ENCODE data around the gene NMRK1.

NMRK1 gene

GRCh38 chr9:75087824-75088645 lies at the start of gene NMRK1, which contains the start of gene OSTF1:
TSS of gene NMRK1 (minus strand) at chr9:75088155. CDS start at chr9:75083115, 5,040 bp downstream.
TSS of gene OSTF1 (plus strand) at chr9:75088514. CDS start at chr9:75088693, 179 bp downstream.
- DNase-seq: peak; percentile 89

GRCh38 chr9:75134495-75134894 lies 46.5 kb upstream of the NMRK1 start:
- no peak for DNase-seq

- DNase-seq: no peak
These were observed 45.4 kb upstream of the NMRK1 start for GRCh38 chr9:75133396-75133795.

GRCh38 chr9:75132244-75132643 lies 44.3 kb upstream of the NMRK1 start:
- DNase-seq: no peak

GRCh38 chr9:75131700-75132099 lies 43.7 kb upstream of the NMRK1 start:
- no peak for DNase-seq

GRCh38 chr9:75130621-75131230 lies 42.8 kb upstream of the NMRK1 start:
- DNase-seq: no peak

- no peak for DNase-seq
These were observed 42.2 kb upstream of the NMRK1 start for GRCh38 chr9:75130172-75130571.

- no peak for DNase-seq
These were observed 40.6 kb upstream of the NMRK1 start for GRCh38 chr9:75128535-75128934.

GRCh38 chr9:75123696-75124095 lies 35.7 kb upstream of the NMRK1 start:
- DNase-seq: no peak

- no peak for DNase-seq
These were observed 34.1 kb upstream of the NMRK1 start for GRCh38 chr9:75121914-75122558.

- DNase-seq: no peak
These were observed 32.7 kb upstream of the NMRK1 start for GRCh38 chr9:75120686-75121085.

- DNase-seq: no peak
These were observed 29.6 kb upstream of the NMRK1 start for GRCh38 chr9:75117564-75117963.

- no peak for DNase-seq
These were observed 28.4 kb upstream of the NMRK1 start for GRCh38 chr9:75116306-75116705.

- DNase-seq: no peak
These were observed 24.8 kb upstream of the NMRK1 start for GRCh38 chr9:75112789-75113188.

GRCh38 chr9:75111019-75111622 lies 23.2 kb upstream of the NMRK1 start:
- no peak for DNase-seq

- no peak for DNase-seq
These were observed 21.4 kb upstream of the NMRK1 start for GRCh38 chr9:75109210-75109839.

GRCh38 chr9:75108571-75108970 lies 20.6 kb upstream of the NMRK1 start:
- no peak for DNase-seq

GRCh38 chr9:75106857-75107256 lies 18.9 kb upstream of the NMRK1 start:
- DNase-seq: no peak

GRCh38 chr9:75105841-75106240 lies 17.9 kb upstream of the NMRK1 start:
- no peak for DNase-seq

GRCh38 chr9:75105019-75105540 lies 17.1 kb upstream of the NMRK1 start:
- no peak for DNase-seq

GRCh38 chr9:75104607-75105006 lies 16.7 kb upstream of the NMRK1 start:
- no peak for DNase-seq

GRCh38 chr9:75102177-75102790 lies 14.3 kb upstream of the NMRK1 start:
- DNase-seq: no peak

Data from KG1 (cell line).